Neutrophil (primary cell): ENCODE measurements around the gene RFX8.

Source experiments
- H3K27ac ChIP-seq: fragments of 200-600 bp; sonication (generic); 2 replicates; pipeline ENCODE4 v1.5.1; 2016; ENCODE audit warnings: mild to moderate bottlenecking, moderate library complexity
- H3K27me3 ChIP-seq: fragments of 200-600 bp; sonication (generic); 2 replicates; pipeline ENCODE4 v1.6.0; 2016; ENCODE audit warnings: mild to moderate bottlenecking
- H3K36me3 ChIP-seq: fragments of 200-600 bp; sonication (generic); 2 replicates; pipeline ENCODE4 v1.5.1; 2017
- H3K4me1 ChIP-seq, 2 experiments: fragments of 200-600 bp in 1 of 2; sonication (generic) in 1 of 2; 1 replicate in 1 of 2; 2 replicates in 1 of 2; pipeline versions ENCODE4 v1.5.1 to v1.6.1; 2013 to 2016; ENCODE audit warnings: low read depth in 1 of 2, low read length in 1 of 2, mild to moderate bottlenecking in 1 of 2, moderate library complexity in 1 of 2; ENCODE audit not compliant: control insufficient read depth in 1 of 2, insufficient read depth in 1 of 2
- H3K4me3 ChIP-seq, 2 experiments: fragments of 200-600 bp in 1 of 2; sonication (generic) in 1 of 2; 1 replicate in 1 of 2; 2 replicates in 1 of 2; pipeline ENCODE4 v1.5.1; 2013 to 2016; ENCODE audit warnings: low read depth in 1 of 2, low read length in 1 of 2, mild to moderate bottlenecking in 1 of 2, moderate library complexity in 1 of 2
- H3K9me3 ChIP-seq: fragments of 200-600 bp; sonication (generic); 2 replicates; pipeline ENCODE4 v1.5.1; 2016
- CTCF ChIP-seq: fragments of 200-600 bp; sonication (generic); IDR thresholded peaks from 2 replicates; pipeline ENCODE4 v1.5.1; 2016; ENCODE audit warnings: antibody characterized with exemption

The RFX8 gene

GRCh38 chr2:101362777-101363176, 112.1 kb downstream of the RFX8 start:
- Histone ChIP-seq H3K9me3 (no peaks in the 10 kb centered on the region), H3K36me3 (no peaks in the 10 kb centered on the region)

GRCh38 chr2:101362316-101362715, 112.6 kb downstream of the RFX8 start:
- no peaks in the 10 kb centered on the region for H3K4me1 ChIP-seq
- no peak overlapping the region for H3K27ac ChIP-seq
- H3K36me3 ChIP-seq: no peaks in the 10 kb centered on the region
- H3K4me3 ChIP-seq: no peak overlapping the region
- no peak for TF ChIP-seq CTCF
- H3K9me3 ChIP-seq: no peaks in the 10 kb centered on the region
- no peaks in the 10 kb centered on the region for H3K27me3 ChIP-seq

More at GRCh38 chr2:101362777-101363176, 112.1 kb downstream of the RFX8 start:
- Histone ChIP-seq H3K4me1 (peaks cover 0 to under 1% of the 10 kb centered on the region in 2 experiments), H3K27me3 (no peaks in the 10 kb centered on the region), H3K4me3 (no peak overlapping the region), H3K27ac (no peak overlapping the region)
- no peak for TF ChIP-seq CTCF

GRCh38 chr2:101361522-101361921, 113.4 kb downstream of the RFX8 start:
- Histone ChIP-seq H3K4me1 (no peaks in the 10 kb centered on the region), H3K36me3 (no peaks in the 10 kb centered on the region), H3K27ac (no peak overlapping the region), H3K27me3 (no peaks in the 10 kb centered on the region), H3K4me3 (no peak overlapping the region), H3K9me3 (no peaks in the 10 kb centered on the region)
- no peak for TF ChIP-seq CTCF

GRCh38 chr2:101361121-101361520, 113.8 kb downstream of the RFX8 start:
- Histone ChIP-seq H3K27ac (no peak overlapping the region), H3K4me1 (no peaks in the 10 kb centered on the region), H3K9me3 (no peaks in the 10 kb centered on the region), H3K36me3 (no peaks in the 10 kb centered on the region), H3K27me3 (no peaks in the 10 kb centered on the region), H3K4me3 (no peak overlapping the region)
- no peak for TF ChIP-seq CTCF

- no peak for TF ChIP-seq CTCF
- no peaks in the 10 kb centered on the region for H3K4me1 ChIP-seq
- no peak overlapping the region for H3K27ac ChIP-seq
- H3K27me3 ChIP-seq: no peaks in the 10 kb centered on the region
- H3K9me3 ChIP-seq: no peaks in the 10 kb centered on the region
- H3K4me3 ChIP-seq: no peak overlapping the region
- no peaks in the 10 kb centered on the region for H3K36me3 ChIP-seq
Observed at GRCh38 chr2:101360232-101360631, 114.7 kb downstream of the RFX8 start.

GRCh38 chr2:101359410-101359954, 115.4 kb downstream of the RFX8 start:
- TF ChIP-seq CTCF: no peak

More at GRCh38 chr2:101359410-101359954, 115.4 kb downstream of the RFX8 start:
- Histone ChIP-seq H3K27ac (no peak overlapping the region), H3K4me1 (no peaks in the 10 kb centered on the region), H3K9me3 (no peaks in the 10 kb centered on the region), H3K36me3 (no peaks in the 10 kb centered on the region), H3K27me3 (no peaks in the 10 kb centered on the region), H3K4me3 (no peak overlapping the region)
